Nephron (organoid): ENCODE data around the gene AGPAT2.

Experiments
- H3K27ac Mint-ChIP-seq, 3 experiments: 2 replicates each; pipeline ENCODE4 v1.8.0; 2020; ENCODE audit warnings: mixed read lengths in 3 of 3, mild to moderate bottlenecking in 2 of 3, moderate library complexity in 1 of 3
- H3K27me3 Mint-ChIP-seq: 2 replicates; pipeline ENCODE4 v1.8.0; 2021; ENCODE audit warnings: low read depth, mild to moderate bottlenecking, moderate library complexity, mixed read lengths
- H3K36me3 Mint-ChIP-seq: 2 replicates; pipeline ENCODE4 v1.8.0; 2020; ENCODE audit warnings: low read depth, mixed read lengths
- H3K4me1 Mint-ChIP-seq: 2 replicates; pipeline ENCODE4 v1.8.0; 2020; ENCODE audit warnings: mixed read lengths
- H3K4me3 Mint-ChIP-seq, 3 experiments: 2 replicates each; pipeline ENCODE4 v1.8.0; 2020; ENCODE audit warnings: mild to moderate bottlenecking in 3 of 3, mixed read lengths in 3 of 3, moderate library complexity in 2 of 3
- H3K9me3 Mint-ChIP-seq: 2 replicates; pipeline ENCODE4 v1.8.0; 2020; ENCODE audit warnings: mixed read lengths
- CTCF ChIP-seq, 3 experiments: fragments of 200-600 bp; sonication (generic); IDR thresholded peaks; one replicate each; pipeline ENCODE4 v1.5.0; 2021; ENCODE audit warnings: antibody characterized with exemption in 3 of 3; ENCODE audit not compliant: unreplicated experiment in 3 of 3

Gene AGPAT2

GRCh38 chr9:136700959-136701667 is 13.9 kb upstream of the AGPAT2 start:
- peak overlapping the region in 1 of 3 experiments; percentile 59 for H3K27ac Mint-ChIP-seq
- H3K9me3 Mint-ChIP-seq = no peaks in the 10 kb centered on the region
- H3K4me3 Mint-ChIP-seq = no peak overlapping the region
- no peak for TF ChIP-seq CTCF (IDR thresholded peaks at IDR 0.05; ENCODE audit: unreplicated experiment in 3 of 3)
- peaks cover 5% of the 10 kb centered on the region for H3K4me1 Mint-ChIP-seq
- peaks cover 52% of the 10 kb centered on the region for H3K27me3 Mint-ChIP-seq
- no peaks in the 10 kb centered on the region for H3K36me3 Mint-ChIP-seq

GRCh38 chr9:136700304-136700703 is 13.0 kb upstream of the AGPAT2 start:
- Mint-ChIP-seq H3K9me3 (no peaks in the 10 kb centered on the region), H3K4me1 (peaks cover 5% of the 10 kb centered on the region), H3K27me3 (peaks cover 51% of the 10 kb centered on the region), H3K36me3 (no peaks in the 10 kb centered on the region), H3K27ac (peak overlapping the region in 1 of 3 experiments; percentile 37), H3K4me3 (no peak overlapping the region)
- TF ChIP-seq CTCF (IDR thresholded peaks at IDR 0.05; ENCODE audit: unreplicated experiment in 3 of 3) = no peak

GRCh38 chr9:136698635-136699246 is 11.5 kb upstream of the AGPAT2 start:
- Mint-ChIP-seq H3K27me3 (peaks cover 52% of the 10 kb centered on the region), H3K4me1 (peaks cover 5% of the 10 kb centered on the region), H3K27ac (peak overlapping the region in 2 of 3 experiments; percentile 66 to 97), H3K9me3 (no peaks in the 10 kb centered on the region), H3K4me3 (no peak overlapping the region), H3K36me3 (no peaks in the 10 kb centered on the region)
- TF ChIP-seq CTCF (IDR thresholded peaks at IDR 0.05; ENCODE audit: unreplicated experiment in 3 of 3) = no peak

- no peaks in the 10 kb centered on the region for H3K9me3 Mint-ChIP-seq
- peaks cover 10% of the 10 kb centered on the region for H3K4me1 Mint-ChIP-seq
- H3K4me3 Mint-ChIP-seq = peak overlapping the region in 1 of 3 experiments; percentile 11
- no peaks in the 10 kb centered on the region for H3K36me3 Mint-ChIP-seq
- H3K27me3 Mint-ChIP-seq = peaks cover 52% of the 10 kb centered on the region
- no peak for TF ChIP-seq CTCF (IDR thresholded peaks at IDR 0.05; ENCODE audit: unreplicated experiment in 3 of 3)
- H3K27ac Mint-ChIP-seq = peak overlapping the region; percentile 88 to 97 (median 90)
These were observed 10.7 kb upstream of the AGPAT2 start for GRCh38 chr9:136697821-136698526.

GRCh38 chr9:136697146-136697820 is 10.0 kb upstream of the AGPAT2 start:
- Mint-ChIP-seq H3K36me3 (no peaks in the 10 kb centered on the region), H3K4me1 (peaks cover 12% of the 10 kb centered on the region), H3K27me3 (peaks cover 46% of the 10 kb centered on the region), H3K4me3 (peak overlapping the region in 1 of 3 experiments; percentile 57), H3K9me3 (no peaks in the 10 kb centered on the region), H3K27ac (peak overlapping the region; percentile 88 to 97 (median 90))
- TF ChIP-seq CTCF (IDR thresholded peaks at IDR 0.05; ENCODE audit: unreplicated experiment in 3 of 3) = no peak
